GM12878 (cell line): Measurements from ENCODE around the gene SUPT6H. TPM values are rescaled to one million over a fixed set of nuclear protein-coding genes. Genes with fewer than 3 reads are reported as not detected.

Source experiments
- ATAC-seq: fragments of 200-7000 bp; cut with Tn5 transposase; 3 replicates; pipeline ENCODE4 v1.9.1; 2020; ENCODE audit warnings: mild to moderate bottlenecking, moderate library complexity
- BruUV-seq: library from RNA; stranded (reverse); fragments of 400-500 nt; replicated peaks from 2 replicates; lab custom pipeline; 2021; lab: Mats Ljungman, UMichigan
- CTCF ChIA-PET: fragments of 300-600 bp; sonication (Branson Sonifier 250); formaldehyde crosslinking; extraction: SDS; loops from one replicate; lab custom pipeline; 2021; ENCODE audit warnings: inconsistent platforms; lab: Yijun Ruan, JAX
- POLR2A ChIA-PET: fragments of 350-600 bp; formaldehyde crosslinking; extraction: SDS; loops from one replicate; lab custom pipeline; 2021; ENCODE audit warnings: inconsistent platforms; lab: Charles Lee
- RAD21 ChIA-PET: fragments of 300-600 bp; sonication (Branson Sonifier 250); formaldehyde crosslinking; loops from one replicate; lab custom pipeline; 2023; ENCODE audit warnings: antibody characterized with exemption; ENCODE audit not compliant: unreplicated experiment; lab: Charles Lee
- SMC1A ChIA-PET: fragments of 300-600 bp; sonication (Branson Sonifier 250); formaldehyde crosslinking; loops from one replicate; lab custom pipeline; 2023; ENCODE audit not compliant: unreplicated experiment, uncharacterized antibody; lab: Charles Lee
- DNase-seq: peaks from one replicate; pipeline ENCODE4 v3.0.0-alpha.2; 2011; ENCODE audit warnings: low read depth, low spot score
- FAIRE-seq: peaks from 3 replicates; lab custom pipeline; 2011; peaks lifted over from hg19 to GRCh38; lab: Jason Lieb, UNC
- H2AFZ ChIP-seq: 2 replicates; pipeline ENCODE4 v1.6.0; 2011; ENCODE audit warnings: low read depth, low read length, control low read depth; ENCODE audit not compliant: control insufficient read depth
- H3K27ac ChIP-seq: 2 replicates; pipeline ENCODE4 v1.5.1; 2011; ENCODE audit warnings: control low read depth; ENCODE audit not compliant: control insufficient read depth, insufficient read depth
- H3K27me3 ChIP-seq, 2 experiments: replicated peaks in 1 of 2; 2 replicates each; pipeline versions ENCODE4 v1.6.0 to v1.6.1; 2011; ENCODE audit warnings: low read length in 1 of 2; ENCODE audit not compliant: control insufficient read depth in 2 of 2, insufficient read depth in 2 of 2
- H3K36me3 ChIP-seq, 2 experiments: 2 replicates each; pipeline ENCODE4 v1.5.1; 2011; ENCODE audit warnings: low read length in 1 of 2; ENCODE audit not compliant: control insufficient read depth in 2 of 2, insufficient read depth in 2 of 2
- H3K4me1 ChIP-seq: 2 replicates; pipeline ENCODE4 v1.6.1; 2011; ENCODE audit warnings: mild to moderate bottlenecking, low read length, moderate library complexity, mixed read lengths; ENCODE audit not compliant: control insufficient read depth, insufficient read depth
- H3K4me2 ChIP-seq: 2 replicates; pipeline ENCODE4 v1.6.0; 2011; ENCODE audit warnings: control low read depth; ENCODE audit not compliant: control insufficient read depth, insufficient read depth
- H3K4me3 ChIP-seq: fragments of 200-600 bp; sonication (generic); 2 replicates; pipeline ENCODE4 v1.5.1; 2016
- H3K79me2 ChIP-seq: 2 replicates; pipeline ENCODE4 v1.6.0; 2011; ENCODE audit warnings: low read length; ENCODE audit not compliant: control insufficient read depth, insufficient read depth
- H3K9ac ChIP-seq: 2 replicates; pipeline ENCODE4 v1.8.0; 2011; ENCODE audit warnings: low read length, control low read depth, mixed read lengths; ENCODE audit not compliant: control insufficient read depth, insufficient read depth
- H3K9me3 ChIP-seq: replicated peaks from 3 replicates; pipeline ENCODE4 v1.5.1; 2011; ENCODE audit warnings: mild to moderate bottlenecking, low read length; ENCODE audit not compliant: control insufficient read depth, insufficient read depth
- H4K20me1 ChIP-seq: 2 replicates; pipeline ENCODE4 v1.6.0; 2011; ENCODE audit not compliant: control insufficient read depth, insufficient read depth
- BRCA1 ChIP-seq: IDR thresholded peaks from 2 replicates; pipeline ENCODE4 v1.6.1; 2011; ENCODE audit warnings: low read depth, low read length, improper control_type of control experiment
- CREB1 ChIP-seq: IDR thresholded peaks from 2 replicates; pipeline ENCODE4 v1.6.1; 2012; ENCODE audit warnings: low read depth, mild to moderate bottlenecking, inconsistent platforms
- FOS ChIP-seq: IDR thresholded peaks from 3 replicates; pipeline ENCODE4 v1.6.1; 2011; ENCODE audit warnings: borderline replicate concordance; ENCODE audit not compliant: insufficient read length; ENCODE audit errors: extremely low read depth
- HDAC6 ChIP-seq: fragments of 200-600 bp; sonication (generic); IDR thresholded peaks from one replicate; pipeline ENCODE4 v1.8.0; 2017; ENCODE audit warnings: antibody characterized with exemption; ENCODE audit not compliant: unreplicated experiment
- IKZF1 ChIP-seq: fragments of 450-650 bp; conservative IDR thresholded peaks from 2 replicates; pipeline ENCODE4 v1.6.1; 2017; ENCODE audit warnings: antibody characterized with exemption, mild to moderate bottlenecking
- MXI1 ChIP-seq: fragments of 150-350 bp; IDR thresholded peaks from 2 replicates; pipeline ENCODE4 v1.6.1; 2011; ENCODE audit warnings: low read depth, mild to moderate bottlenecking, inconsistent platforms, low read length, improper control_type of control experiment
- NFIC ChIP-seq: IDR thresholded peaks from 2 replicates; pipeline ENCODE4 v1.6.1; 2012; ENCODE audit warnings: low read depth, mild to moderate bottlenecking, inconsistent platforms, low read length, moderate library complexity
- PML ChIP-seq: IDR thresholded peaks from 2 replicates; pipeline ENCODE4 v1.6.1; 2012; ENCODE audit warnings: low read length, inconsistent platforms
- PRDM15 ChIP-seq: fragments of 450-650 bp; formaldehyde crosslinking; IDR thresholded peaks from 2 replicates; pipeline ENCODE4 v1.4.0; 2020; ENCODE audit warnings: mild to moderate bottlenecking, moderate library complexity
- SIN3A ChIP-seq: IDR thresholded peaks from 2 replicates; pipeline ENCODE4 v1.6.1; 2012; ENCODE audit warnings: low read depth, low read length, improper control_type of control experiment
- SIX5 ChIP-seq: IDR thresholded peaks from 2 replicates; pipeline ENCODE4 v1.6.1; 2011; ENCODE audit warnings: mild to moderate bottlenecking, low read depth, low read length, moderate library complexity; ENCODE audit not compliant: severe bottlenecking
- STAT1 ChIP-seq: fragments of 450-650 bp; conservative IDR thresholded peaks from 2 replicates; pipeline ENCODE4 v1.6.1; 2014; ENCODE audit warnings: antibody characterized with exemption, mild to moderate bottlenecking
- SUPT20H ChIP-seq: IDR thresholded peaks from 2 replicates; pipeline ENCODE4 v1.6.1; 2011; ENCODE audit warnings: low read depth, mild to moderate bottlenecking, low read length, moderate library complexity, borderline replicate concordance; ENCODE audit not compliant: control insufficient read depth
- TAF1 ChIP-seq: IDR thresholded peaks from 2 replicates; pipeline ENCODE4 v1.6.1; 2011; ENCODE audit warnings: mild to moderate bottlenecking, low read depth, low read length, borderline replicate concordance
- ZNF24 ChIP-seq: fragments of 450-650 bp; IDR thresholded peaks from 2 replicates; pipeline ENCODE4 v1.6.1; 2017; ENCODE audit warnings: antibody characterized with exemption, mild to moderate bottlenecking
- WGBS: methylation state at CpG from one replicate; pipeline ENCODE4 v1.1.6; 2016; ENCODE audit warnings: low lambda C conversion rate; ENCODE audit not compliant: insufficient replicate concordance, insufficient coverage; ENCODE audit errors: missing lambda C conversion rate; 5-methylcytosine and 5-hydroxymethylcytosine counted together
- in situ Hi-C: fragments of 300-500 bp; cut with MboI; formaldehyde crosslinking; loops from 9 replicates; pipeline ENCODE4 v1.14.3; 2018; ENCODE audit warnings: mixed read lengths
- intact Hi-C: fragments of 100-400 bp; cut with micrococcal nuclease; formaldehyde crosslinking; loops from one replicate; pipeline ENCODE4 v1.14.2; 2022; ENCODE audit not compliant: unreplicated experiment
- polyA plus RNA-seq, 11 experiments: library from polyadenylated mRNA; depleted of rRNA in 4 of 11; unstranded in 6 of 11; stranded (reverse) in 5 of 11; fragments of >200 nt; fragmentation: Nextera tagmentation in 4 of 11; fragmentation: Illumina TruSeq in 1 of 11; extraction: Ambion mirVana in 4 of 11; extraction: Trizol in 1 of 11; gene quantifications; 1 replicate in 1 of 11; 2 replicates in 10 of 11; pipeline versions ENCODE4 v1.2.1 to v1.2.3, GENCODE V29; 2011 to 2016; ENCODE audit warnings: inconsistent platforms in 2 of 11, missing spikeins in 2 of 11, low read depth in 1 of 11
- total RNA-seq, 4 experiments: library from RNA; depleted of rRNA in 3 of 4; stranded (reverse); fragments of >200 nt in 3 of 4; fragmentation: Illumina TruSeq in 1 of 4; extraction: Trizol in 1 of 4; gene quantifications; 2 replicates each; pipeline versions ENCODE4 v1.2.1 to v1.2.3, GENCODE V29; 2013 to 2021
- TF ChIP-seq, protein P1 (sequence below): fragments of 450-650 bp; IDR thresholded peaks from 2 replicates; pipeline ENCODE4 v1.6.1; 2018; ENCODE audit warnings: mild to moderate bottlenecking, low read depth, moderate library complexity; ENCODE audit not compliant: partially characterized antibody

Gene SUPT6H
- total and polyA plus RNA-seq, 10 of the 15 experiments (the other 5 are each of a cell fraction or from before 2014, with no cell fraction given) = 1.7 to 58.8 (median 37.7) TPM

DNA sequence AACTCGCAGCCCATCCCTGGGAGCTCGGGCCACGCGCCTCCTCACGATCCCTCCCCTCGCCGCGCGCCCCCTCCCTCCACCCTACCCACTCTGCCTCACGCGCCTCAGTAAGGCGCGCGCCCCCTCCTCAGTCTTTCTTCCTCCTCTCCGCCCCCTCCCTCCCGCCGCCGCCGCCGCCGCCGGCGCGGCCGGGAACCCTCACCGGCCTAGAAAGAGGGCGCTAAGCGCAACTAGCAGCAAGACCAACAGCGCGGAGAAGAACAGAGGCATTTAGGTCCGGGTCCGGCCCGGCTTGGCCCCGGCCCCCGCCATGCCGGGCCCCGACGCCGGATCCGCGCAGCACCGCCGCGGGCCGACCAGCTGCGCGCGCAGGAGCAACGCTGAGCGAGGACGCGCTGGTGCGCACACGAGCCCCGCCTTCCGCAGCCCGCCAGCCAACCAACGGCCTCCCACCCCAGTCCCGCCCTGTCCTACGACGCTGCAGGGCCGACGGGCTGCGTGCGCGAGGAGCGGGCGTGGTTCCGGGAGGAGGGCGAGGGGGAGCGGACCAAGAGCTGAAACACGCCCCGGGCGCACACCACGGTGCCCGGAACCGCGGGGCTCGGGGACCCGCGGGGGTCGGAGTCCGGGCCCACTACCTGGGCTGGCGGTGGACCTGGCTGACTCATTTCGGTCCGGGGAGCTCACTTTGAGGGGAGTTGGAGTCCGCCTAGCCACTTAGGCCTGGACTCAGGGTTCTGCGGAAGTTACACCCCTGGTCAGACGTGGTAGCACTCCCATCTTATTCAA lies 17.0 kb upstream of the SUPT6H start, which contains the start of gene BLTP2:
Gene BLTP2 (minus strand): TSS at position 372 of the 789 bp plus-strand sequence. CDS start 102 bp downstream, at position 270.
- no peaks in the 10 kb centered on the region for H3K9me3 ChIP-seq
- H3K79me2 ChIP-seq = peaks cover 33% of the 10 kb centered on the region
- peak; percentile 82 for DNase-seq
- intact Hi-C loops = loop anchor here (2.0 kb wide), 1 partner anchor 46 kb away; the partner anchor contains the start of gene SPAG5
- no peaks in the 10 kb centered on the region for H3K27me3 ChIP-seq
- peak within 1 kb of the TSS; percentile 85 for H3K4me3 ChIP-seq
- SMC1A ChIA-PET = interaction anchor here (0.7 to 4.2 kb wide), 8 partner anchors 13 to 307 kb away, joined by 3 to 22 read pairs (median 4); partner anchors contain the start of genes PHF12, PROCA1, RPL23A and SDF2
- in situ Hi-C loops = no loop called here
- CTCF ChIA-PET = interaction anchor here (0.6 to 7.5 kb wide), 17 partner anchors 13 to 308 kb away, joined by 3 to 84 read pairs (median 5); partner anchors contain the start of genes NEK8, SDF2, SUPT6H and TLCD1
- ATAC-seq = peak; percentile 97
- H4K20me1 ChIP-seq = no peaks in the 10 kb centered on the region; the same call in 1 of the 2 replicates
- H3K4me1 ChIP-seq = peaks cover 14% of the 10 kb centered on the region
- peak within 1 kb of the TSS; percentile 70 for H2AFZ ChIP-seq
- RAD21 ChIA-PET = interaction anchor here (0.6 to 2.9 kb wide), 13 partner anchors 17 to 472 kb away, joined by 3 to 22 read pairs (median 5); partner anchors contain the start of genes ALDOC, IFT20, PIGS and PROCA1
- POLR2A ChIA-PET = interaction anchor here (0.5 to 5.4 kb wide), 23 partner anchors 10 to 304 kb away, joined by 3 to 46 read pairs (median 6); partner anchors contain the start of genes ALDOC, NEK8, PIGS and PROCA1
- peak; percentile 89 for FAIRE-seq
- H3K4me2 ChIP-seq = peak within 1 kb of the TSS; percentile 77
- under 1% methylated on average over 64 of the region's 89 CpGs for WGBS
- peak within 1 kb of the TSS; percentile 80 for H3K9ac ChIP-seq
- H3K27ac ChIP-seq = peak within 1 kb of the TSS; percentile 85
- peaks cover 10 to 26% of the 10 kb centered on the region in 2 experiments for H3K36me3 ChIP-seq
- no TSS peak for BruUV-seq
- TF ChIP-seq FOS = no peak
- no peak for TF ChIP-seq HDAC6
- peak; percentile 76 for TF ChIP-seq IKZF1
- TF ChIP-seq BRCA1 = no peak
- peak; percentile 31 for TF ChIP-seq SIX5
- peak; percentile 81; the same call in 1 of the 2 replicates for TF ChIP-seq CREB1
- peak; percentile 73 for TF ChIP-seq MXI1
- peak; percentile 55; the same call in 1 of the 2 replicates for TF ChIP-seq ZNF24
- no peak for TF ChIP-seq PRDM15 (CRISPR knock-in tag)
- TF ChIP-seq SUPT20H = no peak
- no peak for TF ChIP-seq NFIC
- no peak; the same call in 1 of the 2 replicates for TF ChIP-seq STAT1
- TF ChIP-seq, protein P1, sequence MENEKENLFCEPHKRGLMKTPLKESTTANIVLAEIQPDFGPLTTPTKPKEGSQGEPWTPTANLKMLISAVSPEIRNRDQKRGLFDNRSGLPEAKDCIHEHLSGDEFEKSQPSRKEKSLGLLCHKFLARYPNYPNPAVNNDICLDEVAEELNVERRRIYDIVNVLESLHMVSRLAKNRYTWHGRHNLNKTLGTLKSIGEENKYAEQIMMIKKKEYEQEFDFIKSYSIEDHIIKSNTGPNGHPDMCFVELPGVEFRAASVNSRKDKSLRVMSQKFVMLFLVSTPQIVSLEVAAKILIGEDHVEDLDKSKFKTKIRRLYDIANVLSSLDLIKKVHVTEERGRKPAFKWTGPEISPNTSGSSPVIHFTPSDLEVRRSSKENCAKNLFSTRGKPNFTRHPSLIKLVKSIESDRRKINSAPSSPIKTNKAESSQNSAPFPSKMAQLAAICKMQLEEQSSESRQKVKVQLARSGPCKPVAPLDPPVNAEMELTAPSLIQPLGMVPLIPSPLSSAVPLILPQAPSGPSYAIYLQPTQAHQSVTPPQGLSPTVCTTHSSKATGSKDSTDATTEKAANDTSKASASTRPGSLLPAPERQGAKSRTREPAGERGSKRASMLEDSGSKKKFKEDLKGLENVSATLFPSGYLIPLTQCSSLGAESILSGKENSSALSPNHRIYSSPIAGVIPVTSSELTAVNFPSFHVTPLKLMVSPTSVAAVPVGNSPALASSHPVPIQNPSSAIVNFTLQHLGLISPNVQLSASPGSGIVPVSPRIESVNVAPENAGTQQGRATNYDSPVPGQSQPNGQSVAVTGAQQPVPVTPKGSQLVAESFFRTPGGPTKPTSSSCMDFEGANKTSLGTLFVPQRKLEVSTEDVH = peak; percentile 50
- TF ChIP-seq PML = peak; percentile 55; the same call in 1 of the 2 replicates
- no peak; the same call in 1 of the 2 replicates for TF ChIP-seq TAF1
- TF ChIP-seq SIN3A = no peak; the same call in 1 of the 2 replicates
